ENCODE results near the gene FAM111A.
A peak's percentile ranks its signal among the peaks of the same experiment; 100 is the strongest.
"Not testable (repeated sequence)": the region's sequence is repeated elsewhere in the genome, so short reads cannot be mapped to it uniquely, and the experiment has no call there.

Gene FAM111A

DNA sequence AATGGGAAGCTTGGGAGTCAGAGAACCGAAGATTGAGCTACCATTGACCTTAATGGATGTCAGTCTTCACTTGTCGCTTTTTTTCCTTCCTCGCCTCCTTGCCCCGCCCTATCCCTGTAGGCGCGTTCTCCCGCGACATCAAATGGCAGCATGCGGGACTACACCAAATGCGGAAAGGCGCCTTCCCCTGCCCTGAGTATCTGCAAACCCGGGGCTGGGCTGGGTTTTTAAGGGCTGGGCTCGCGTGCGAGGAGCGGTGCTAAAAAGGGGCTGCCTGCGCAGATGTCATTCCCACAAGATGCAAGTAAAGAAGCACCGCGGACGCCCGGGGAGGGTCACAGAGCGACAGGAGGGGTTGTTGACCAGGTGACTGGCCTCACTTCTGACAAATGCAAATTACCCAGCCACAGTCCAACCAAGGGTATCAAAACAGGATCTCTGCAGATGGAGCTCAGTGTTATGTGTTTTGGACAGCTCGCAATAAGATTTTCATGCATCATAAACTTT lies 40.3 kb upstream of the FAM111A start:
- DNase-seq (ENCODE audit: low read depth in 1 of 2, low spot score in 1 of 2) = peak in 1 of 2 experiments; percentile 50
- Histone ChIP-seq H3K27ac (replicated peaks) (no peak overlapping the region), H3K4me3 (replicated peaks; ENCODE audit: insufficient read depth, low read length) (peak overlapping the region; percentile 26; the same call in 1 of the 2 replicates), H3K27me3 (ENCODE audit: insufficient read depth, poor library complexity, severe bottlenecking) (peaks cover 18% of the 10 kb centered on the region)
- TF ChIP-seq GABPA (IDR thresholded peaks at IDR 0.05; ENCODE audit: low read depth) = no peak
- TF ChIP-seq, protein P1, sequence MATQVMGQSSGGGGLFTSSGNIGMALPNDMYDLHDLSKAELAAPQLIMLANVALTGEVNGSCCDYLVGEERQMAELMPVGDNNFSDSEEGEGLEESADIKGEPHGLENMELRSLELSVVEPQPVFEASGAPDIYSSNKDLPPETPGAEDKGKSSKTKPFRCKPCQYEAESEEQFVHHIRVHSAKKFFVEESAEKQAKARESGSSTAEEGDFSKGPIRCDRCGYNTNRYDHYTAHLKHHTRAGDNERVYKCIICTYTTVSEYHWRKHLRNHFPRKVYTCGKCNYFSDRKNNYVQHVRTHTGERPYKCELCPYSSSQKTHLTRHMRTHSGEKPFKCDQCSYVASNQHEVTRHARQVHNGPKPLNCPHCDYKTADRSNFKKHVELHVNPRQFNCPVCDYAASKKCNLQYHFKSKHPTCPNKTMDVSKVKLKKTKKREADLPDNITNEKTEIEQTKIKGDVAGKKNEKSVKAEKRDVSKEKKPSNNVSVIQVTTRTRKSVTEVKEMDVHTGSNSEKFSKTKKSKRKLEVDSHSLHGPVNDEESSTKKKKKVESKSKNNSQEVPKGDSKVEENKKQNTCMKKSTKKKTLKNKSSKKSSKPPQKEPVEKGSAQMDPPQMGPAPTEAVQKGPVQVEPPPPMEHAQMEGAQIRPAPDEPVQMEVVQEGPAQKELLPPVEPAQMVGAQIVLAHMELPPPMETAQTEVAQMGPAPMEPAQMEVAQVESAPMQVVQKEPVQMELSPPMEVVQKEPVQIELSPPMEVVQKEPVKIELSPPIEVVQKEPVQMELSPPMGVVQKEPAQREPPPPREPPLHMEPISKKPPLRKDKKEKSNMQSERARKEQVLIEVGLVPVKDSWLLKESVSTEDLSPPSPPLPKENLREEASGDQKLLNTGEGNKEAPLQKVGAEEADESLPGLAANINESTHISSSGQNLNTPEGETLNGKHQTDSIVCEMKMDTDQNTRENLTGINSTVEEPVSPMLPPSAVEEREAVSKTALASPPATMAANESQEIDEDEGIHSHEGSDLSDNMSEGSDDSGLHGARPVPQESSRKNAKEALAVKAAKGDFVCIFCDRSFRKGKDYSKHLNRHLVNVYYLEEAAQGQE (IDR thresholded peaks at IDR 0.05; ENCODE audit: insufficient replicate concordance, low read depth) = no peak
- TF ChIP-seq POLR2AphosphoS5 (IDR thresholded peaks at IDR 0.05; ENCODE audit: low read depth) = no peak
- TF ChIP-seq, protein P2, sequence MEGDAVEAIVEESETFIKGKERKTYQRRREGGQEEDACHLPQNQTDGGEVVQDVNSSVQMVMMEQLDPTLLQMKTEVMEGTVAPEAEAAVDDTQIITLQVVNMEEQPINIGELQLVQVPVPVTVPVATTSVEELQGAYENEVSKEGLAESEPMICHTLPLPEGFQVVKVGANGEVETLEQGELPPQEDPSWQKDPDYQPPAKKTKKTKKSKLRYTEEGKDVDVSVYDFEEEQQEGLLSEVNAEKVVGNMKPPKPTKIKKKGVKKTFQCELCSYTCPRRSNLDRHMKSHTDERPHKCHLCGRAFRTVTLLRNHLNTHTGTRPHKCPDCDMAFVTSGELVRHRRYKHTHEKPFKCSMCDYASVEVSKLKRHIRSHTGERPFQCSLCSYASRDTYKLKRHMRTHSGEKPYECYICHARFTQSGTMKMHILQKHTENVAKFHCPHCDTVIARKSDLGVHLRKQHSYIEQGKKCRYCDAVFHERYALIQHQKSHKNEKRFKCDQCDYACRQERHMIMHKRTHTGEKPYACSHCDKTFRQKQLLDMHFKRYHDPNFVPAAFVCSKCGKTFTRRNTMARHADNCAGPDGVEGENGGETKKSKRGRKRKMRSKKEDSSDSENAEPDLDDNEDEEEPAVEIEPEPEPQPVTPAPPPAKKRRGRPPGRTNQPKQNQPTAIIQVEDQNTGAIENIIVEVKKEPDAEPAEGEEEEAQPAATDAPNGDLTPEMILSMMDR (IDR thresholded peaks at IDR 0.05; ENCODE audit: insufficient read depth, low read length) = no peak
- no peak for TF ChIP-seq SPI1 (IDR thresholded peaks at IDR 0.05; ENCODE audit: borderline replicate concordance, low read depth)

DNA sequence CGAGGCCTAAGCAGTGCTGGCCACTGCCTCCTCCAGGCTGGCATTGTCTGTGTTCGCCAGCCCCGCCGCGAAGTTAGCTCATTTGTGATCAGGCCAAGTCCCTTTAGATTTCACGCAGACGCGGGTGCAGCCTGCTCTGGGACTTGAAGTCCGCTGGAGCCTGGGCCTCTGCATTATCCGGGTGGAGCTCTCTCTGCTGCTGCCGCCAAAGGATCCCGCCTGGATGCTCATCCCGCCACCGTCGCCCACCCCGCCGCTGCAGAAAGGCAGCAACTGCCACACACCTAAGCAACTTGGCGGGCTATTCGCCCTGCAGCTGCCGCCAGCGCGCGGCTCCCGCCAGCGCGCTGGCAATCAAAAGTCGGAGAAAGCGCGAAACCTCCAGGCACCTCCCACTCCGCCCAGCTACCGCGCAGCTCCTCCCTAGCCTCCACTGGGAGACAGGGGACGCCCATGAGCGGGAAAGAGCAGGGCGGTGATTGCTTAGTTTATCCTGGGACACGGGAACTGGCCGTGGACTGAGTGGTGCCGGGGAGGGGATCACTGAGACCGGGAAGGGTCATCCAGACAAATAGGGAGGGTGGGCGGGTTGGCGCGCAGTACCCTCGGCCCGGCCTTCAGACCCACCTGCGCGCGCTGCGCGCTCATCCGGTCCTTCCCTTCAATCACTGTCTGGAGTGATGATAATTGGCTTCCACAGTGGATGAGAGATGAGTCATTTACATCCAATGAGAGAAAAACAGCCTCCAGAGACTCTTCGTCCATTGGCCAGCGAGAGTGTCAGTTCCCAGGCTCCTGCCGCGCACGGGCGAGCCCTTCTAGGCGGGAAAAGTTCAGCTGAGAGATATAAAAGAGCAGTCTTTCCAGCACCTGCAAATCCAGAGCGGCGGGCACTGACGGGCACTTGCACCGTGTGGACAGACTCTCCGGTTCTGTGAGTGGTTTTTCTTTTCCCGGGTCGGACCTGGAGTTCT lies 36.0 kb upstream of the FAM111A start, which contains the start of gene FAM111B:
TSS of gene FAM111B (plus strand) at position 875 of the 974 bp plus-strand sequence. CDS start 2,389 bp downstream, outside the sequence.
- Histone ChIP-seq H3K4me3 (replicated peaks; ENCODE audit: insufficient read depth, low read length) (peak within 1 kb of the TSS; percentile 29), H3K27ac (replicated peaks) (no peak within 1 kb of the TSS), H3K27me3 (ENCODE audit: insufficient read depth, poor library complexity, severe bottlenecking) (peaks cover 43% of the 10 kb centered on the region)
- DNase-seq (ENCODE audit: low read depth in 1 of 2, low spot score in 1 of 2) = peak in 1 of 2 experiments; percentile 30
- TF ChIP-seq POLR2AphosphoS5 (IDR thresholded peaks at IDR 0.05; ENCODE audit: low read depth) = no peak
- TF ChIP-seq, protein P2 (IDR thresholded peaks at IDR 0.05; ENCODE audit: insufficient read depth, low read length) = no peak
- TF ChIP-seq, protein P1 (IDR thresholded peaks at IDR 0.05; ENCODE audit: insufficient replicate concordance, low read depth) = no peak
- TF ChIP-seq GABPA (IDR thresholded peaks at IDR 0.05; ENCODE audit: low read depth) = no peak
- TF ChIP-seq SPI1 (IDR thresholded peaks at IDR 0.05; ENCODE audit: borderline replicate concordance, low read depth) = no peak

DNA sequence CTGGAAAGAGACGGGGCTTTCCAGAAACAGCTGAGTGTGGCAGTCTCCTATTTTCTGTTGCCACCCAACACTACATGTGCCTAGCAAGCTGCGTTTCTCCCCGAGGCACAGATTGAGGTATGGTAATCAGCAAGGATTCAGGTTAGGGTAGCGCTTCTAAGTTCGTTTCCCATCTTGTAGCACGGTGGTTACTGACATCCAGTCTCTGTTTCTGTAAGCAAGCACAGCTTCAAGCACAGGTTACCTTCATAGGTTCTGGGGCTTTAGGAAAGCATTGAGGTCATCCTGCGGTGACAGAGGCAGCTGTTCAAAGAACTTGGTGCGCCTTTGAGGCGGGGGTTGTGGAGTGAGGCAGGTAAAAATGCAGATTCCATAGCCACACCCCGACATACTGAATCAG lies 34.9 kb upstream of the FAM111A start:
- H3K27me3 ChIP-seq (ENCODE audit: insufficient read depth, poor library complexity, severe bottlenecking) = peaks cover 45% of the 10 kb centered on the region
- not testable (repeated sequence) for H3K27ac ChIP-seq (replicated peaks); H3K4me3 ChIP-seq (replicated peaks; ENCODE audit: insufficient read depth, low read length); DNase-seq (ENCODE audit: low read depth in 1 of 2, low spot score in 1 of 2)

DNA sequence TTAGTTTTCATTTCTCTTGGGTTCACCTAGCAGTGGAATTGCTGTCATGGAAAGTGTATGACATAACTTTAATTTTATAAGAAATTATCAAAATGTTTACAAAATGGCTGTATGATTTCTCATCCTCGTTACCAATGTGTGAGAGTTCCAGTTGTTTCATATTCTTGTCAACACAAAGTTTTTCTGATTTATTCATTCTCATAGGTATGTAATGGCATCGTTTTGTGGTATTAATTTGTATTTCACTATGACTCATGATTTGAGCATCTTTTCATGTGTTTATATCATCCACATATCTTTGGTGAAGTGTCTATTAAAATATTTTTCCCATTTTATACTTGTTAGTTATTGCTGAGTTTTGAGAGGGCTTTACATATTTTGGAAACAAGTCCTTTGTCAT lies 30.2 kb upstream of the FAM111A start:
- no peak for DNase-seq (ENCODE audit: low read depth in 1 of 2, low spot score in 1 of 2)
- Histone ChIP-seq H3K27ac (replicated peaks) (no peak overlapping the region), H3K27me3 (ENCODE audit: insufficient read depth, poor library complexity, severe bottlenecking) (peaks cover 25% of the 10 kb centered on the region), H3K4me3 (replicated peaks; ENCODE audit: insufficient read depth, low read length) (no peak overlapping the region)
- TF ChIP-seq POLR2AphosphoS5 (IDR thresholded peaks at IDR 0.05; ENCODE audit: low read depth) (no peak), GABPA (IDR thresholded peaks at IDR 0.05; ENCODE audit: low read depth) (no peak), SPI1 (IDR thresholded peaks at IDR 0.05; ENCODE audit: borderline replicate concordance, low read depth) (no peak)
- TF ChIP-seq, protein P2 (IDR thresholded peaks at IDR 0.05; ENCODE audit: insufficient read depth, low read length) = no peak
- TF ChIP-seq, protein P1 (IDR thresholded peaks at IDR 0.05; ENCODE audit: insufficient replicate concordance, low read depth) = no peak

All from HL-60 (cell line).